Measurements from ENCODE around the gene SPDYE1. TPM values are rescaled to one million over a fixed set of nuclear protein-coding genes. Genes with fewer than 3 reads are reported as not detected.
"Not testable (repeated sequence)": the region's sequence is repeated elsewhere in the genome, so short reads cannot be mapped to it uniquely, and the experiment has no call there.

Gene SPDYE1
- total RNA-seq, 1 donor from 2014 or later = not detected

- not testable (repeated sequence) for H3K9ac ChIP-seq (ENCODE audit: low read length); H3K27me3 ChIP-seq (ENCODE audit: insufficient read depth, low read length); H4K20me1 ChIP-seq (ENCODE audit: insufficient read depth, low read length); FAIRE-seq; H3K4me3 ChIP-seq (ENCODE audit: insufficient read depth, low read depth, low read length); H3K4me1 ChIP-seq (ENCODE audit: insufficient read depth, low read length); H3K9me3 ChIP-seq (ENCODE audit: insufficient read depth, low read depth, low read length); H3K9me3 Mint-ChIP-seq (ENCODE audit: unreplicated experiment); H3K27ac ChIP-seq (ENCODE audit: low read depth, low read length); H3K27me3 Mint-ChIP-seq (ENCODE audit: low read depth, unreplicated experiment); H3K27ac Mint-ChIP-seq (ENCODE audit: unreplicated experiment); H3K4me3 Mint-ChIP-seq (ENCODE audit: unreplicated experiment); H3K36me3 ChIP-seq (ENCODE audit: insufficient read depth, low read length); H3K36me3 Mint-ChIP-seq (ENCODE audit: low read depth, unreplicated experiment); H2AFZ ChIP-seq (ENCODE audit: low read depth, low read length); H3K4me1 Mint-ChIP-seq (ENCODE audit: low read depth, unreplicated experiment); H3K79me2 ChIP-seq (ENCODE audit: insufficient read depth, low read length)
- peak; percentile 30 for DNase-seq (ENCODE audit: low read depth)
- H3K4me2 ChIP-seq (ENCODE audit: low read length) = peak overlapping the region; percentile 48
- TF ChIP-seq, protein P1, sequence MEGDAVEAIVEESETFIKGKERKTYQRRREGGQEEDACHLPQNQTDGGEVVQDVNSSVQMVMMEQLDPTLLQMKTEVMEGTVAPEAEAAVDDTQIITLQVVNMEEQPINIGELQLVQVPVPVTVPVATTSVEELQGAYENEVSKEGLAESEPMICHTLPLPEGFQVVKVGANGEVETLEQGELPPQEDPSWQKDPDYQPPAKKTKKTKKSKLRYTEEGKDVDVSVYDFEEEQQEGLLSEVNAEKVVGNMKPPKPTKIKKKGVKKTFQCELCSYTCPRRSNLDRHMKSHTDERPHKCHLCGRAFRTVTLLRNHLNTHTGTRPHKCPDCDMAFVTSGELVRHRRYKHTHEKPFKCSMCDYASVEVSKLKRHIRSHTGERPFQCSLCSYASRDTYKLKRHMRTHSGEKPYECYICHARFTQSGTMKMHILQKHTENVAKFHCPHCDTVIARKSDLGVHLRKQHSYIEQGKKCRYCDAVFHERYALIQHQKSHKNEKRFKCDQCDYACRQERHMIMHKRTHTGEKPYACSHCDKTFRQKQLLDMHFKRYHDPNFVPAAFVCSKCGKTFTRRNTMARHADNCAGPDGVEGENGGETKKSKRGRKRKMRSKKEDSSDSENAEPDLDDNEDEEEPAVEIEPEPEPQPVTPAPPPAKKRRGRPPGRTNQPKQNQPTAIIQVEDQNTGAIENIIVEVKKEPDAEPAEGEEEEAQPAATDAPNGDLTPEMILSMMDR (IDR thresholded peaks at IDR 0.05; ENCODE audit: insufficient read depth, low read depth, low read length) = peak; percentile 21
These were observed 11.5 kb upstream of the SPDYE1 start for GRCh38 chr7:43985904-43986864.

DNA sequence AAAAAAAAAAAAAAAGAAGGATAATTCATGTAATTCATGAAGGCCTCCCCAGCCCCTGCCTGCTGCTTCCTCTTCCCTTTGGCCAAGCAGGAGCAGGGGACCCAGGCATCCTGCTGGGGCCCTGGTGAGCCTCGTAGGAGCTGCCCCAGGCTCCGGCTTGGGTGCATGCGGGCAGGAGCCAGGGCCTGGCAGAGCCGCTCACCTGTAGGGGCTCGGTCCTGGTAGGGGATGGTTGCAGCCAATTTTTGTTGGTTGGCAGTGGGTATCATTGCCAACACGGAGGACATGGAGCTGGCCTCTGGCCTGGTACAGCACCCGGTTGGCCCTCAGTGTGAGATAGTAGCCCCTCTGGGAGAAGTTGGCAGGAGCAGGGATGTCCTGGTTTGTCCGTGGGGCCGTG is 10.2 kb upstream of the SPDYE1 start:
- H3K9me3 Mint-ChIP-seq (ENCODE audit: unreplicated experiment); H3K9ac ChIP-seq (ENCODE audit: low read length); H3K27me3 ChIP-seq (ENCODE audit: insufficient read depth, low read length); H3K27me3 Mint-ChIP-seq (ENCODE audit: low read depth, unreplicated experiment); H3K4me3 Mint-ChIP-seq (ENCODE audit: unreplicated experiment); H4K20me1 ChIP-seq (ENCODE audit: insufficient read depth, low read length); H3K79me2 ChIP-seq (ENCODE audit: insufficient read depth, low read length); H3K4me2 ChIP-seq (ENCODE audit: low read length); DNase-seq (ENCODE audit: low read depth); H3K4me1 Mint-ChIP-seq (ENCODE audit: low read depth, unreplicated experiment); H3K27ac Mint-ChIP-seq (ENCODE audit: unreplicated experiment); H3K4me3 ChIP-seq (ENCODE audit: insufficient read depth, low read depth, low read length); H3K9me3 ChIP-seq (ENCODE audit: insufficient read depth, low read depth, low read length); FAIRE-seq; H3K36me3 ChIP-seq (ENCODE audit: insufficient read depth, low read length); H3K4me1 ChIP-seq (ENCODE audit: insufficient read depth, low read length); H3K36me3 Mint-ChIP-seq (ENCODE audit: low read depth, unreplicated experiment); H2AFZ ChIP-seq (ENCODE audit: low read depth, low read length); H3K27ac ChIP-seq (ENCODE audit: low read depth, low read length): not testable (repeated sequence)

- H2AFZ ChIP-seq (ENCODE audit: low read depth, low read length); H3K27ac ChIP-seq (ENCODE audit: low read depth, low read length); H3K4me3 ChIP-seq (ENCODE audit: insufficient read depth, low read depth, low read length); H3K27me3 ChIP-seq (ENCODE audit: insufficient read depth, low read length); H3K4me1 Mint-ChIP-seq (ENCODE audit: low read depth, unreplicated experiment); H3K27ac Mint-ChIP-seq (ENCODE audit: unreplicated experiment); DNase-seq (ENCODE audit: low read depth); FAIRE-seq; H3K4me3 Mint-ChIP-seq (ENCODE audit: unreplicated experiment); H3K4me2 ChIP-seq (ENCODE audit: low read length); H3K4me1 ChIP-seq (ENCODE audit: insufficient read depth, low read length); H3K36me3 Mint-ChIP-seq (ENCODE audit: low read depth, unreplicated experiment); H3K9me3 ChIP-seq (ENCODE audit: insufficient read depth, low read depth, low read length); H3K79me2 ChIP-seq (ENCODE audit: insufficient read depth, low read length); H3K9ac ChIP-seq (ENCODE audit: low read length); H3K36me3 ChIP-seq (ENCODE audit: insufficient read depth, low read length); H3K9me3 Mint-ChIP-seq (ENCODE audit: unreplicated experiment); H4K20me1 ChIP-seq (ENCODE audit: insufficient read depth, low read length); H3K27me3 Mint-ChIP-seq (ENCODE audit: low read depth, unreplicated experiment): not testable (repeated sequence)
These were observed 7.6 kb upstream of the SPDYE1 start for GRCh38 chr7:43990011-43990585.

DNA sequence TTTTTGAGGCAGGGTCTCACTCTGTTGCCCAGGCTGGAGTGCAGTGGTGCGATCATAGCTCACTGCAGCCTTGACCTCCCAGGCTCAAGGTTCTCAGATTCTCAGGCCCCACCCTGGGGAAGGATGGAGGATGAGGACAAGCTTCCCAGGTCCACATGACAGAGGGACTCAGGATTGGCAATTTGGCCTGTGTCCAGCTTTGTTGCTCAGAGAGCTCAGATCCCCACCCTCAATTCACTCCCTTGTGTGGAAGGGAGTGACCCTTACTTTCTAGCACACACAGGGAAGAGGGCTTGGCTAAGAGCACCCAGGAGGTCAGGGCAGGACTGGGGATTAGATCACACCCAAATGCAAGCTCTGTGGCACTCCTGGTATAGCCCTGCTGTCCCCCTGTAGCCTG is 6.9 kb upstream of the SPDYE1 start:
- H4K20me1 ChIP-seq (ENCODE audit: insufficient read depth, low read length); H3K9me3 Mint-ChIP-seq (ENCODE audit: unreplicated experiment); H3K27ac Mint-ChIP-seq (ENCODE audit: unreplicated experiment); H3K4me3 ChIP-seq (ENCODE audit: insufficient read depth, low read depth, low read length); H3K36me3 ChIP-seq (ENCODE audit: insufficient read depth, low read length); H3K9me3 ChIP-seq (ENCODE audit: insufficient read depth, low read depth, low read length); H3K4me3 Mint-ChIP-seq (ENCODE audit: unreplicated experiment); H2AFZ ChIP-seq (ENCODE audit: low read depth, low read length); DNase-seq (ENCODE audit: low read depth); H3K79me2 ChIP-seq (ENCODE audit: insufficient read depth, low read length); H3K9ac ChIP-seq (ENCODE audit: low read length); H3K36me3 Mint-ChIP-seq (ENCODE audit: low read depth, unreplicated experiment); H3K4me2 ChIP-seq (ENCODE audit: low read length); H3K4me1 ChIP-seq (ENCODE audit: insufficient read depth, low read length); H3K27me3 ChIP-seq (ENCODE audit: insufficient read depth, low read length); H3K4me1 Mint-ChIP-seq (ENCODE audit: low read depth, unreplicated experiment); FAIRE-seq; H3K27ac ChIP-seq (ENCODE audit: low read depth, low read length); H3K27me3 Mint-ChIP-seq (ENCODE audit: low read depth, unreplicated experiment): not testable (repeated sequence)

- H3K9ac ChIP-seq (ENCODE audit: low read length); H3K27ac ChIP-seq (ENCODE audit: low read depth, low read length); H3K4me1 Mint-ChIP-seq (ENCODE audit: low read depth, unreplicated experiment); H3K36me3 ChIP-seq (ENCODE audit: insufficient read depth, low read length); H3K27me3 ChIP-seq (ENCODE audit: insufficient read depth, low read length); H3K9me3 ChIP-seq (ENCODE audit: insufficient read depth, low read depth, low read length); H3K4me1 ChIP-seq (ENCODE audit: insufficient read depth, low read length); H3K4me3 ChIP-seq (ENCODE audit: insufficient read depth, low read depth, low read length); H4K20me1 ChIP-seq (ENCODE audit: insufficient read depth, low read length); H3K4me3 Mint-ChIP-seq (ENCODE audit: unreplicated experiment); H2AFZ ChIP-seq (ENCODE audit: low read depth, low read length); H3K27me3 Mint-ChIP-seq (ENCODE audit: low read depth, unreplicated experiment); H3K36me3 Mint-ChIP-seq (ENCODE audit: low read depth, unreplicated experiment); H3K4me2 ChIP-seq (ENCODE audit: low read length); H3K79me2 ChIP-seq (ENCODE audit: insufficient read depth, low read length); FAIRE-seq; H3K9me3 Mint-ChIP-seq (ENCODE audit: unreplicated experiment): not testable (repeated sequence)
- peak overlapping the region; percentile 72 for H3K27ac Mint-ChIP-seq (ENCODE audit: unreplicated experiment)
- DNase-seq (ENCODE audit: low read depth) = peak; percentile 30
These were observed 4.8 kb upstream of the SPDYE1 start for GRCh38 chr7:43992896-43993295.
